Smooth muscle cell (in vitro differentiated cells): ENCODE results near the gene LDB1. TPM values are rescaled to one million over a fixed set of nuclear protein-coding genes. Genes with fewer than 3 reads are reported as not detected.
A peak's percentile ranks its signal among the peaks of the same experiment; 100 is the strongest.

ENCODE experiments used
- DNase-seq: peaks from one replicate; lab custom pipeline; 2025; ENCODE audit not compliant: unreplicated experiment; lab: John Stamatoyannopoulos, UW
- H2AFZ ChIP-seq: fragments of 200-600 bp; sonication (generic); 2 replicates; pipeline ENCODE4 v1.6.0; 2016; ENCODE audit warnings: antibody characterized with exemption, low read depth, mild to moderate bottlenecking
- H3F3A ChIP-seq: fragments of 200-600 bp; sonication (generic); 2 replicates; pipeline ENCODE4 v1.6.0; 2017; ENCODE audit warnings: antibody characterized with exemption, low read depth
- H3K27ac ChIP-seq: fragments of 200-600 bp; sonication (generic); 2 replicates; pipeline ENCODE4 v1.5.1; 2016; ENCODE audit warnings: low read depth, mild to moderate bottlenecking
- H3K27me3 ChIP-seq: fragments of 200-600 bp; sonication (generic); 2 replicates; pipeline ENCODE4 v1.6.1; 2016; ENCODE audit warnings: low read depth, mild to moderate bottlenecking
- H3K36me3 ChIP-seq: fragments of 200-600 bp; sonication (generic); 2 replicates; pipeline ENCODE4 v1.5.1; 2016; ENCODE audit warnings: low read depth
- H3K4me1 ChIP-seq: fragments of 200-600 bp; sonication (generic); 2 replicates; pipeline ENCODE4 v1.5.1; 2016; ENCODE audit warnings: low read depth
- H3K4me2 ChIP-seq: fragments of 200-600 bp; sonication (generic); 2 replicates; pipeline ENCODE4 v1.6.0; 2016; ENCODE audit warnings: mild to moderate bottlenecking
- H3K4me3 ChIP-seq: fragments of 200-600 bp; sonication (generic); 2 replicates; pipeline ENCODE4 v1.5.1; 2016; ENCODE audit warnings: mild to moderate bottlenecking
- H3K79me2 ChIP-seq: fragments of 200-600 bp; sonication (generic); 2 replicates; pipeline ENCODE4 v1.6.0; 2016; ENCODE audit warnings: low read depth, mild to moderate bottlenecking
- H3K9ac ChIP-seq: fragments of 200-600 bp; sonication (generic); 2 replicates; pipeline ENCODE4 v1.6.0; 2016; ENCODE audit warnings: low read depth
- H3K9me3 ChIP-seq: fragments of 200-600 bp; sonication (generic); replicated peaks from 2 replicates; pipeline ENCODE4 v1.5.1; 2016; ENCODE audit warnings: low read depth
- H4K20me1 ChIP-seq: fragments of 200-600 bp; sonication (generic); 2 replicates; pipeline ENCODE4 v1.6.0; 2016; ENCODE audit warnings: low read depth
- CTCF ChIP-seq: fragments of 200-600 bp; sonication (generic); IDR thresholded peaks from 2 replicates; pipeline ENCODE4 v1.5.1; 2017; ENCODE audit warnings: borderline replicate concordance, mild to moderate bottlenecking, antibody characterized with exemption; ENCODE audit not compliant: insufficient read depth, poor library complexity, severe bottlenecking
- WGBS: methylation state at CpG from one replicate; pipeline ENCODE4 v1.1.7; 2016; ENCODE audit warnings: low lambda C conversion rate; 5-methylcytosine and 5-hydroxymethylcytosine counted together
- polyA plus RNA-seq: library from polyadenylated mRNA; unstranded; fragments of >200 nt; fragmentation: Nextera tagmentation; extraction: Ambion mirVana; gene quantifications from 2 replicates; pipeline ENCODE4 v1.2.1, GENCODE V29; 2016
- total RNA-seq: library from RNA; depleted of rRNA; stranded (reverse); fragments of >200 nt; gene quantifications from 2 replicates; pipeline ENCODE4 v1.2.3, GENCODE V29; 2014

LDB1 gene
- total and polyA plus RNA-seq, 2 experiments from 2014 or later = 34.4 to 52.5 TPM

- no peak for DNase-seq
- Histone ChIP-seq H2AFZ (peak overlapping the region; percentile 70), H3K36me3 (no peaks in the 10 kb centered on the region), H3K4me2 (peak overlapping the region; percentile 82), H3K4me3 (no peak overlapping the region), H3F3A (peaks cover 13% of the 10 kb centered on the region), H3K27ac (peak overlapping the region; percentile 59), H3K9ac (no peak overlapping the region), H4K20me1 (peaks cover 30% of the 10 kb centered on the region), H3K4me1 (peaks cover 24% of the 10 kb centered on the region), H3K27me3 (no peaks in the 10 kb centered on the region), H3K79me2 (peaks cover 33% of the 10 kb centered on the region), H3K9me3 (no peaks in the 10 kb centered on the region)
- WGBS = 81% methylated on average over 8 of the region's 8 CpGs
- no peak for TF ChIP-seq CTCF
Observed at GRCh38 chr10:102131286-102132170, 11.4 kb upstream of the LDB1 start.

- Histone ChIP-seq H2AFZ (no peak overlapping the region), H3K27me3 (no peaks in the 10 kb centered on the region), H3K4me1 (peaks cover 22% of the 10 kb centered on the region), H3K9me3 (no peaks in the 10 kb centered on the region), H3K4me2 (no peak overlapping the region), H3K27ac (no peak overlapping the region), H3K4me3 (no peak overlapping the region), H3K9ac (no peak overlapping the region), H3F3A (peaks cover 20% of the 10 kb centered on the region), H3K36me3 (no peaks in the 10 kb centered on the region), H3K79me2 (peaks cover 13% of the 10 kb centered on the region), H4K20me1 (peaks cover 4% of the 10 kb centered on the region)
- 98% methylated on average over 3 of the region's 3 CpGs for WGBS
- no peak for DNase-seq
- TF ChIP-seq CTCF = no peak
Observed at GRCh38 chr10:102123223-102123622, 3.1 kb upstream of the LDB1 start.

GRCh38 chr10:102122450-102122849, 2.3 kb upstream of the LDB1 start:
- peaks cover 5% of the 10 kb centered on the region for H4K20me1 ChIP-seq

More at GRCh38 chr10:102122450-102122849, 2.3 kb upstream of the LDB1 start:
- Histone ChIP-seq H3K9me3 (no peaks in the 10 kb centered on the region), H2AFZ (no peak overlapping the region), H3K27me3 (no peaks in the 10 kb centered on the region), H3F3A (peaks cover 21% of the 10 kb centered on the region), H3K27ac (peak overlapping the region; percentile 91), H3K9ac (no peak overlapping the region), H3K4me3 (peak overlapping the region; percentile 74), H3K4me1 (peaks cover 30% of the 10 kb centered on the region), H3K4me2 (peak overlapping the region; percentile 85), H3K79me2 (peaks cover 16% of the 10 kb centered on the region), H3K36me3 (no peaks in the 10 kb centered on the region)
- no peak for TF ChIP-seq CTCF
- DNase-seq = no peak
- WGBS = 100% methylated on average over 1 of the region's 1 CpG
